NB4 (cell line): ENCODE results near the gene ACOT2.
"Not testable (repeated sequence)": the region's sequence is repeated elsewhere in the genome, so short reads cannot be mapped to it uniquely, and the experiment has no call there.

Source experiments
- CTCF ChIP-seq: IDR thresholded peaks from one replicate; pipeline ENCODE4 v1.5.1; 2012; ENCODE audit warnings: low read depth, low read length
- MAX ChIP-seq: IDR thresholded peaks from 2 replicates; pipeline ENCODE4 v1.6.1; 2011; ENCODE audit warnings: low read depth, low read length
- MYC ChIP-seq: IDR thresholded peaks from 2 replicates; pipeline ENCODE4 v1.6.1; 2011; ENCODE audit warnings: low read depth, low read length
- POLR2A ChIP-seq: IDR thresholded peaks from 2 replicates; pipeline ENCODE4 v1.6.1; 2011; ENCODE audit warnings: mild to moderate bottlenecking; ENCODE audit not compliant: insufficient read length; ENCODE audit errors: extremely low read depth

- TF ChIP-seq CTCF, POLR2A, MYC, MAX: not testable (repeated sequence)
Observed at GRCh38 chr14:73531971-73532370, 37.0 kb upstream of the ACOT2 start.
